Ishikawa (cell line): ENCODE data around the gene CPEB2.

Source experiments
- CEBPB ChIP-seq: IDR thresholded peaks from 2 replicates; pipeline ENCODE4 v1.6.1; 2012
- CREB1 ChIP-seq: IDR thresholded peaks from 2 replicates; pipeline ENCODE4 v1.6.1; 2012; ENCODE audit warnings: low read depth
- EGR1 ChIP-seq: IDR thresholded peaks from 2 replicates; pipeline ENCODE4 v1.6.1; 2012
- EP300 ChIP-seq: IDR thresholded peaks from 2 replicates; pipeline ENCODE4 v1.6.1; 2012; ENCODE audit warnings: borderline replicate concordance
- FOXM1 ChIP-seq: IDR thresholded peaks from 2 replicates; pipeline ENCODE4 v1.6.1; 2012; ENCODE audit warnings: low read depth, borderline replicate concordance
- NFIC ChIP-seq: IDR thresholded peaks from 2 replicates; pipeline ENCODE4 v1.6.1; 2012
- RAD21 ChIP-seq: IDR thresholded peaks from 2 replicates; pipeline ENCODE4 v1.6.1; 2012; ENCODE audit warnings: low read depth
- TAF1 ChIP-seq: IDR thresholded peaks from 2 replicates; pipeline ENCODE4 v1.6.1; 2012; ENCODE audit warnings: low read depth, mild to moderate bottlenecking
- TCF12 ChIP-seq: IDR thresholded peaks from 2 replicates; pipeline ENCODE4 v1.6.1; 2012; ENCODE audit warnings: low read depth
- TEAD4 ChIP-seq: IDR thresholded peaks from 2 replicates; pipeline ENCODE4 v1.6.1; 2012
- YY1 ChIP-seq: IDR thresholded peaks from 2 replicates; pipeline ENCODE4 v1.6.1; 2012; ENCODE audit warnings: low read depth
- ZBTB7A ChIP-seq: IDR thresholded peaks from 2 replicates; pipeline ENCODE4 v1.6.1; 2012; ENCODE audit warnings: low read depth
- TF ChIP-seq, protein P1 (sequence below): IDR thresholded peaks from 2 replicates; pipeline ENCODE4 v1.6.1; 2012
- TF ChIP-seq, protein P2 (sequence below): IDR thresholded peaks from 2 replicates; pipeline ENCODE4 v1.6.1; 2012; ENCODE audit warnings: low read depth, mild to moderate bottlenecking
- TF ChIP-seq, protein P3 (sequence below): IDR thresholded peaks from 2 replicates; pipeline ENCODE4 v1.6.1; 2012

Gene CPEB2

DNA sequence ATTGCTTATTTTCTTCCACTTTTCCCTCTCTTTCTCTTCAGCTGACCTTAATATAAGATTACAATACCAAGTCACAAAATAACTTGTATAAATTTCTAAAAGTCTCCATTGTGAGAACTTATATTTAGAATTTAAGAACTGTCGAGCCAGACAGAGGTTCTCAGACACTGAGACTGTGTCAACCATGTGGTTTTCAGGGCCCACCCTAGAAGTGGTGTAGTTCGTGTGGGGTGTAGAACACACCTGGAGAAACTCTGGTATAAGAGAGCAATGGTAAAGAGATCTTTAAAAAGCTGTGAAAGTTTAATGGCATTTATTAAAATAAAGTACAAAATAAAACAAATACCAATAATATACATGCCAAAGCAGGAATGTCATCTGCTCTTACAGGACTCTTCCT, 19.7 kb downstream of the CPEB2 start:
- TF ChIP-seq TAF1 (no peak), ZBTB7A (no peak), RAD21 (no peak), TEAD4 (no peak), EP300 (no peak), CEBPB (no peak), CREB1 (no peak), YY1 (no peak), EGR1 (no peak), FOXM1 (no peak), NFIC (no peak), TCF12 (no peak)
- TF ChIP-seq, protein P1, sequence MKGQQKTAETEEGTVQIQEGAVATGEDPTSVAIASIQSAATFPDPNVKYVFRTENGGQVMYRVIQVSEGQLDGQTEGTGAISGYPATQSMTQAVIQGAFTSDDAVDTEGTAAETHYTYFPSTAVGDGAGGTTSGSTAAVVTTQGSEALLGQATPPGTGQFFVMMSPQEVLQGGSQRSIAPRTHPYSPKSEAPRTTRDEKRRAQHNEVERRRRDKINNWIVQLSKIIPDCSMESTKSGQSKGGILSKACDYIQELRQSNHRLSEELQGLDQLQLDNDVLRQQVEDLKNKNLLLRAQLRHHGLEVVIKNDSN, result no peak
- TF ChIP-seq, protein P2, sequence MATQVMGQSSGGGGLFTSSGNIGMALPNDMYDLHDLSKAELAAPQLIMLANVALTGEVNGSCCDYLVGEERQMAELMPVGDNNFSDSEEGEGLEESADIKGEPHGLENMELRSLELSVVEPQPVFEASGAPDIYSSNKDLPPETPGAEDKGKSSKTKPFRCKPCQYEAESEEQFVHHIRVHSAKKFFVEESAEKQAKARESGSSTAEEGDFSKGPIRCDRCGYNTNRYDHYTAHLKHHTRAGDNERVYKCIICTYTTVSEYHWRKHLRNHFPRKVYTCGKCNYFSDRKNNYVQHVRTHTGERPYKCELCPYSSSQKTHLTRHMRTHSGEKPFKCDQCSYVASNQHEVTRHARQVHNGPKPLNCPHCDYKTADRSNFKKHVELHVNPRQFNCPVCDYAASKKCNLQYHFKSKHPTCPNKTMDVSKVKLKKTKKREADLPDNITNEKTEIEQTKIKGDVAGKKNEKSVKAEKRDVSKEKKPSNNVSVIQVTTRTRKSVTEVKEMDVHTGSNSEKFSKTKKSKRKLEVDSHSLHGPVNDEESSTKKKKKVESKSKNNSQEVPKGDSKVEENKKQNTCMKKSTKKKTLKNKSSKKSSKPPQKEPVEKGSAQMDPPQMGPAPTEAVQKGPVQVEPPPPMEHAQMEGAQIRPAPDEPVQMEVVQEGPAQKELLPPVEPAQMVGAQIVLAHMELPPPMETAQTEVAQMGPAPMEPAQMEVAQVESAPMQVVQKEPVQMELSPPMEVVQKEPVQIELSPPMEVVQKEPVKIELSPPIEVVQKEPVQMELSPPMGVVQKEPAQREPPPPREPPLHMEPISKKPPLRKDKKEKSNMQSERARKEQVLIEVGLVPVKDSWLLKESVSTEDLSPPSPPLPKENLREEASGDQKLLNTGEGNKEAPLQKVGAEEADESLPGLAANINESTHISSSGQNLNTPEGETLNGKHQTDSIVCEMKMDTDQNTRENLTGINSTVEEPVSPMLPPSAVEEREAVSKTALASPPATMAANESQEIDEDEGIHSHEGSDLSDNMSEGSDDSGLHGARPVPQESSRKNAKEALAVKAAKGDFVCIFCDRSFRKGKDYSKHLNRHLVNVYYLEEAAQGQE, result no peak
- TF ChIP-seq, protein P3, sequence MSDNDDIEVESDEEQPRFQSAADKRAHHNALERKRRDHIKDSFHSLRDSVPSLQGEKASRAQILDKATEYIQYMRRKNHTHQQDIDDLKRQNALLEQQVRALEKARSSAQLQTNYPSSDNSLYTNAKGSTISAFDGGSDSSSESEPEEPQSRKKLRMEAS, result no peak

DNA sequence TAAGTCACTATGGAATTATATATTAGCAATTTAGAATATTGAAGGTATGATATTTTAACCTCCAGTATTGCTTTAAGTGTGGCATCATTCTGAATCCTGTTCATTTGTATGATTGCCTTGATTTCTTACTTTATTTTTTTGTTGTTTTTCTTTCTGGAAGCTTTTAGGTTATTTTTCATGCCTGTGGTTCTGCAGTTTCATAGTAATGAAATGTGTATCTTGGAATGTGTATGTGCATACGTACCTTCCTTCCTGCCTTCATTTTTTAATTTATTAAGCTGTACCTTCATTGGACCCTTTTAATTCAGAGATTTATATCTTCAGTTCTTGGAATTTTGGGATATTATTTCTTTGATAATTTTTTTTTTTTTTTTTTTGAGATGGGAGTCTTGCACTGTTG, 22.1 kb downstream of the CPEB2 start:
- TF ChIP-seq EP300 (no peak), NFIC (no peak), TAF1 (no peak), CREB1 (no peak)
- TF ChIP-seq, protein P2, result no peak
- TF ChIP-seq, protein P1, result no peak

DNA sequence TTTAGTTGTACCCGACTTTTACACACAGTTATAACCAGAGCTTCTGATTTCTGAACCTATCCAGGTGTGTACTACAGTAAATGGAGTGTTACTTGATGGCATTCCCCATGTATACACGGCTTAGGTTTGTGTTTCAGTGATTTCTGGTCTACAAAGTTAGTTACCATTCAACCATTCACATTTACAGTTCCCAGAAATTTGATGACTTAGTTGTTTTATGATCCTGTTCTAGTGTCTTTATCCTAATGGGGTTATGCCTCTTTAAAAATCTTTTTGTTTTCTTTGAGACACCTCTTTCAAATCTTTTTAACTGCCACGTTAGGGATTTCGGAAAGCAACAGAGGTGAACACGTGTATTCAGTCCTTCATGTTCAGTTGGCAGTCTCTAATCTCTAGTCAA, 23.4 kb downstream of the CPEB2 start:
- TF ChIP-seq ZBTB7A (no peak), EP300 (no peak)

DNA sequence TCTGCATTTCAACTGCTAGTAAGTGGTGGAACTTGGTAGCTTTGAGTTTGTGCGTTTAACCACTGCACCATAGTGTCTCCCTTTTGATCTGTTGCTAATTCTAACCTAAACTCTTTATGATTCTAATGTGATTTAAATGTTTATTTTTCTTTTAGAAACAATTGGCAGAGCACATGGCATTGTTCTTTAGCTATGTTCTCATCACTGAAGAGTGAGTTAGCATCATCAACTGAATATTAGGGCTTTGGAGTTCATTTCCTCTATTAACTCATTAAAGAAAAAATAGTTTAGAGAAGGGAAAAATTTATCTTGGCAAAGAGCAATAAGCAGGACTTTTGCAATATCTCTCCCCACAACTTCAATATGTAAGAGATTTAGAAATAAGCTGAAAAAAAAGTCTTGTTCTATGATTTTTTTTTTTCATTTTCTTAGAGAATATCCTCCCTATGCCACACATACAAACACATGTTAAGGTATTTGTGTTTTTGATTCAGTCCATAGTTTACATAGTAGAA, 25.7 kb downstream of the CPEB2 start:
- TF ChIP-seq YY1 (no peak), RAD21 (no peak), NFIC (no peak), EP300 (no peak), CEBPB (no peak), CREB1 (no peak), ZBTB7A (no peak), FOXM1 (no peak), TEAD4 (no peak)
- TF ChIP-seq, protein P1, result no peak
- TF ChIP-seq, protein P3, result no peak

DNA sequence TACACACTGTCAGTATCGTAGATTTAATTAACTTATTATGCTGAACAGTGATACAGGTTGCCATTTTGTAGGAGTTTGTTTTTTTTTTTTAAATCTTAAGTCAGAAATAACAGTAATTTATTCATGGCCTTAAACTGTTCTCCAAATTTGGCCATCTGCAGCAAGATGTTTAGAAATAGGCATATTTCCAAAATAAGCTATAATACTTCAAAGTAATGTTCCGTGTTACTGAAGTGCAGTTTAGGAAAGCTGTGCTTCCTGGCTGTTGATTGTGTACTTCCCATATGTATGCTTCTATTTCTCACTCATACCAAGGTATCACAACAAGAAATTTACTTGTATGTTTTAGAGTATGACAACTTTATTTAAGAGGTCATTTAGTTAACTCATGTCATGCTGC, 28.9 kb downstream of the CPEB2 start:
- TF ChIP-seq NFIC (no peak), FOXM1 (no peak), TAF1 (no peak), CEBPB (no peak), TCF12 (no peak), ZBTB7A (no peak), CREB1 (no peak), RAD21 (no peak), TEAD4 (no peak), EP300 (no peak), EGR1 (no peak), YY1 (no peak)
- TF ChIP-seq, protein P1, result no peak
- TF ChIP-seq, protein P3, result no peak
- TF ChIP-seq, protein P2, result no peak
